Stimulated activated CD4-positive, alpha-beta T cell treated with anti-CD3 and anti-CD28 coated beads, TNF-alpha, amount 100 ng/mL, for 1 hour (primary cell): ENCODE measurements around the gene PTPRD.
"Not testable (repeated sequence)": the region's sequence is repeated elsewhere in the genome, so short reads cannot be mapped to it uniquely, and the experiment has no call there.

Experiments used
- DNase-seq, 3 donors: peaks; one replicate each; pipeline ENCODE4 v3.0.0-alpha.2; 2020; ENCODE audit warnings: low read depth in 3 of 3, low spot score in 1 of 3

Gene PTPRD

DNA sequence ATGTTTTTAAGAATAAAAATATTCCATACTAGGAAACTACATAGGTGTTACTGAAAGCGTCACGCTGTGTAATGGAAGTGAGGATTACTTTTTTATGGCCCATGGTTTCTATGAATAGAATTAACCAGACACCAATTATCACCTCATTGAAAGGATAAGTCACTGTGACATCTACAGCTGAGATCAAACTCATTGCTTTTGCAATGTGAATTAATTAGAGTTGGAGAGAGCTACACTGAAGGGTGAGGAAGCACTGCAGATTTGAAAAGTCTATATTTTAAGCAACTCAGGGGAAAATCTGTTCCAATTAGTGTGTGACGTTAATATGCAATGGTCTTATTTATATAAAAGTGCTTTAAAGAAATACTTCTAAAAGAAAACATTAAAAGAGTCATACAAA is 1513.2 kb downstream of the PTPRD start:
- no peak for DNase-seq

DNA sequence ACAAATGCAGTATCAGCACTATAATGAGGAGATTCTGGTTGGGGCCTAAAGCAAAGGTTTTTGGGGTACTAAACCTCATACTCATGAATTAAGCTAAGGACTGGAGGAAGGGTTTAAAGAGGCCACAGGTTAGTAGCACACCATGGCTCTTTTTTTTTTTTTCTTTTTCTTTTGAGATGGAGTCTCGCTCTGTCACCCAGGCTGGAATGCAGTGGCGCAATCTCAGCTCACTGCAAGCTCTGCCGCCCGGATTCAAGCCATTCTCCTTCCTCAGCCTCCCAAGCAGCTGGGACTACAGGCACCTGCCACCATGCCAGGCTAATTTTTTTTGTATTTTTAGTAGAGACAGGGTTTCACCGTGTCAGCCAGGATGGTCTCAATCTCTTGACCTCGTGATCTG is 1515.5 kb downstream of the PTPRD start:
- not testable (repeated sequence) for DNase-seq

DNA sequence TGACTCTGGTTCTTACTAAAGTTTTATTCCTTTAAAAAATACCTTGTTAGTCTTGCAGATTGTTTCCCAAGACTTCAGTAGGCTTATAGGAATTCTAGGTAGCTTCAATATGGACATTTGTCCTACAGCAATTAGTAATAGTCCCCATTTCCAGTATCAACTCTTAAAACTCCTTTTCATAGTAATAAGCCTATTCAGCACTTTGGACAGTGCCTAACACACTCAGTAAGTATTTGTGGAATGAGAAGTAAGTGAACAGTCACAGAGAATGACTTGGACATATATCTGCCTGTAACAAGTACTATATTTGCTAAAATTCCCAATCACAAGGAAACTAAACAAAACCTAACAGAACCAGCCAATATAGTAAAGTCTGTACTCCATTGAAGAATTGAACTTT is 1521.4 kb downstream of the PTPRD start:
- DNase-seq = no peak

DNA sequence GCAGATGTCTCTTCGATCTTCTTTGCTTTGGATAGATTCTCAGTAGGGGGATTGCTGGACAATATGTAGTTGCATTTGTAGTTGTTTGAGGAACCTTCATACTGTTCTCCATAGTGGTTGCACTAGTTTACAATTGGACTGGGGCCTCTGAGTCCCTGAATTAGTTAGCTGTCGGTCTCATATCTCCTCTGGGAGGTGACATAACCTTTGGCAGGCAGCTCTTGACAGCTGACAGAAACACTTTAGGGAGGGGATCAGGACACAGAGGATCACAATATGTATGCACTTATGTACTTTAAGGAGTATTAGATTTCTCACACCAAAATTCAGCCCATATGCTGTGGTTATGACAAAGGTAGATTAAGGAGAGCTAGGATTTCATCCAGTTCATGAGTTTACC is 1533.3 kb downstream of the PTPRD start:
- no peak for DNase-seq

DNA sequence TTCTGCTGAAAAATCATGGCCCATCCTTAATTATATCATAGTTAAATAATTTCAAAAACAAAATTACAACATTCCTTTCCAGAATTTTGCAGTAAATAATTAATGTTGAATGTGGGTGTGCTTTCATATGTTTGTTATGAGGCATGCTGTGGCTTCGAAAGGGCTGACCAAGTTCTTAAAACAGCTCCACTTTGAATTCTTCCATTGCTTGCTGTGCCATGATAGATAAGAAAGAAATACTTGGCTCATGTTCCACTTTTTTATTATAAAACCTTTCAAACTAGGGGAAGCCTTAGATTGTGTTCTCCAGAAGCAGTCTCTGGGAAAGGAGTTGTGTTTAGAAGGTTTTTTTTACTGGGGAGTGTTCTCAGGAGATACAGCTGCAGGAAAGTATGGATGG is 1534.5 kb downstream of the PTPRD start:
- DNase-seq = no peak

DNA sequence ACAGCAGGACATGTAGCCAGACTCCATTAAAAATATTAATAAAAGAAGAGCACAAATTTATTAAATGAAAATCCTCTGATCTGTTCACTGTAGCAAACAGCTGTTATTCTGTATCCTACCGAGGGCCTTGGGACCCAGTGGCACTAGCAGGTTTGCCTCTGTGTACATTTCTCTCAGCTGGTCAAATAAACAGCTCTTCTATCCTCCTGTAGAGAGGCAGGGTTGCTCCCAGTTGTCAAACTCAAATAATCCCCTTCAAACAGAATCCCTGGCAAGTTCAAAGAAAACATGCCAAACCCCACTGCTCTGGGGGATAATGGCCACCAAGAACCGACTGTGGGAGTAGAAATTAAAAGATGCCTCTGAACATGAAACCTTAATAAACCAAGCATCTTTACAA is 1551.2 kb downstream of the PTPRD start:
- DNase-seq = no peak

DNA sequence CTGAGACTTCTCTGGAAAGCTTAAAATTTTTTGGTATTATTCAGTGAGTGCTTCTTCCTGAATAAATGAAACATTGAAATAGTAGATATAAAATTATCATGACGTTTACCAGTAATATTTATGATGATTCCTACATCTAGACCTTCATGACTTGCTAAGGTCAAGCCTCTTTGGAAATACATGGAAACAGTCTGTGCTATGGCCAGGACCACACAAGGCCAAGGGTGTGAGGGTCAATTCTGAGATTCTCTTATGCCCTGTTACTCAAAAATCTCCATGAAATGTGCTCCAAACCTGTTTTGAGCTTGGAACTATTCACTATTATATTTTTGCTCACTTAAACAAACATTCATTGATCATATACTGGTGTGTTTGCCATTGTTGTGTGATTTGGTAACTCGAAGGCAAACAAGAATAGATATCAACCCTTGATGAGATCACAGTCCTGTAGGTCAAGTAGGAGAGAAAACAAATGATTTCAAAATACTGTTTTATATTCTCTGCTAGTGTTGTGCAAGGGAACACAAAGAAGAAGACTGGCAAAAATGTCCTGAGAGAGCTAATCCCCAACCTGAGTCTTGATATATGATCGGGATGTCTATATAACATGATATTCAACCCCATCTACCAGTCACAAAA is 1558.3 kb downstream of the PTPRD start:
- no peak for DNase-seq

DNA sequence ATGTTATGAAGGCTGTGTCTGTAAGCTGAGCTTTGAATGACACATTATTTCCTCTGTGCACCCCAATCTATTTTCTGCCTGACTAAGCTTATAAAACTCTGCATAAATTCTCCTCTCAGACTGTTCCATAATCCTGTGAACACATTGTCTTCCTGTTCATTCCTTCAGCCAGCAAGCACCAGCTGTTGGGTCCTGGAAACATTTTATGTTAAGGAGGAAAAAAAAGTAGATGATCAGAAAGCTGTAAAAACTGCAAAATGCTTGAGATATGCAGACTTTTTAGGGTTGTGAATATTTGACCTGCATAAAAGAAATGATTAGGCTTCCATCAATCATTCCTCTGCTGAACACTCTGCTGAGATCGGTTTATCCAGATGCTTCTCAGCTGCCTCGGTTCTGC is 1567.2 kb downstream of the PTPRD start:
- no peak for DNase-seq

DNA sequence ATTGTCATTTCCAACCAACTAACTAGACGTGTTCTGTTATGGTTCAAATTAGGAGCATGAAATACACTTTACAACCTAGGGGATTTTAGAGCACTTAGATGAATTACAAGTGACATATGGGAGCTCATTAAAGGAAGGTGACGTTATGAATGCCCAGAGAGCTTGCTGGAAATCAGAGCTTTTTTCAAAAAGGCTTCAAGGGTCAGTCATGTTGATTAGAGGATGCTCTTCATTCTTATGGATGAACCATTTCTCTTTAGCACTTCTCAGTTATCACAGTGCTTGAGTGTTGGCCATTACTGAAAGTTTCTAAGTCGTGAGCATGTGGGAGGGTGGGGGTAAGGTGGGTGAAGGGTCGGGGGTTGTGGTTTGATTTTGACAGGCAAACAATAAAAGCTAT is 1567.7 kb downstream of the PTPRD start:
- no peak for DNase-seq

DNA sequence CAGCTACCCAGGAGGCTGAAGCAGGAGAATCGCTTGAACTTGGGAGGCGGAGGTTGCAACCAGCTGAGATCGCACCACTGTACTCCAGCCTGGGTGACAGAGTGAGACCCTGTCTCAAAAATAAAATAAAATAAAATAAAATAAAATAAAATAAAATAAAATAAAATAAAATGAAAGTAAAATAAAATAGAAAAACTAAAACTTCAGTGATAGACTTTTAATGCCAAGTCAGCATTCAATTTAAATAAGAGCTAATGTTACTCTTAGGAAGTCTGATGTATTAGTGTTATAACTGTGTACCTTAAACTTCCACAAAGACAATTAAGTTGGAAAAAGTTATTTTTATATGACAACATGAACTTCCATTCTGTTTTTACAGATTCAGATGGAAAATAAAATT is 1569.0 kb downstream of the PTPRD start:
- DNase-seq = not testable (repeated sequence)

DNA sequence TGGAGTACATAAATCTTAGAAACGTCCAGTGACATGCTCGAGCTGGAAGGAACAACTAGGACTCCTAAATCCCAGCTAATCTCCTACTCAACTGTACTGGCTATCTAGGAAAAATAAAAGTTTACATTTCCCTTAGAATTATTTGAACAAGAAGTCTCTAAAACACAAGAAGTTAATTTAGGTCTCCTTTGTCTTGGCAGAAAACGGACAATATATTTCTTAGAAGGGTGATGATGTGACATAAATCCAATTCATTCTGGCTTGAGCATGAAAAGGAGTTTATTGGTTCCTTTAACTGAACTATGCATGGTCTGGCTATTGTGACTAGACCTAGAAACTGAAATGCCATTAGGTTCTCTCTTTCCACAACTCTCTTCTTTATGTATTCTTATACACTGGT is 1571.0 kb downstream of the PTPRD start:
- DNase-seq = no peak

DNA sequence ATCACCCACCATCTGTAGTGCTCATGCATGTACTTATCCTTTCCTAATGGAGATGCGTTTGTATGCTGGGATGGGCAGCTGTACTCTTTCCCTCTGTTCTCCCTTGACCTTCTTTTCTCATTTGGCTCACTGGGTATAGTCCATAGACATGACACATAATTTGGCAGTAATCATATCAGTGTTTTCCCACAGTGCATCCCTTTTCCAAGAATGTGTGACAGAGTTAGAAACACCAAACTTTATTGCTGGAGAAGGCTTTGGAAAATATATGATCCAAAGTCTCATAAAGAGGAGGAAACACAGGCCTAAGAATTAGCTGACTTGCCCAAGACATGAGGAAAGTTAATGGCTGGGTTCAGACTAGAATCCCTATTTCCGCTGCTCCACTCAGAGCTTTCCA is 1579.8 kb downstream of the PTPRD start:
- no peak for DNase-seq

DNA sequence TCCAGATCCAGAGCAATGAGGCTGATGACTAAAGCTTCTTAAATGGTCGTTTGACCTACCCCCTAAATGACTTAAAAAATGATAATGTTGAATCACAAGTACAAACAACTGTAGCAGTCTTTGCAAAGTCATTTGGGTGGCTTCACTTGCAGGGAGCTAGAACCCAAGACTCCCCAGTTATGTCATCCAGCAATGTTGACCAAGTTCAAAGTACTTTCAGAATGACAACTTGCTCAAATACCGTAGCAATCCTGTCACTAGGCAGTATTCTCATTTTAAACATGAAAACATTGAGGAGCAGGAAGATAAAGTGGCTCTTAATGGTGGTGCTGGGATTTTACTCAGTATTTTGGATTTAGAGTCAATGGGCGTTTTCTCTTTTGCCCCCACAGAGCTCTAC is 1596.2 kb downstream of the PTPRD start:
- DNase-seq = no peak

DNA sequence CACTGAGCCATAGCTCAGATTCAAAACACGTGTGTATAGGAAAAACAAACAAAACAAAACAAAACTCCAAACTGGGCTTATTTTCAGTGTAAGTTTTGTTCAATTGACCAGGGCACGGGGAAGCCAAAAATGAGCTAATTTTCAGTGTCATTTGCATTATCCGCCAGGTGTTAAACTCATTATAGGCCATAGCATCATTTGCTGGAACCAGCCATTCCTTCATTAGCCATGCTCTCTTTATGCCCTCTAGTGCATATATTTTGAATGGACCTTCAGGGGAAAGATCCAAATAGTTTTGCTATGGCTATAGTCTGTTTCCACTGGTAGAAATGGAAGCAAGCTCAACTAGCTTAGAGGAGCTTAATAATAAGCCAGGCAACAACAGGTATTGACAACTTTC is 1608.0 kb downstream of the PTPRD start:
- no peak for DNase-seq

DNA sequence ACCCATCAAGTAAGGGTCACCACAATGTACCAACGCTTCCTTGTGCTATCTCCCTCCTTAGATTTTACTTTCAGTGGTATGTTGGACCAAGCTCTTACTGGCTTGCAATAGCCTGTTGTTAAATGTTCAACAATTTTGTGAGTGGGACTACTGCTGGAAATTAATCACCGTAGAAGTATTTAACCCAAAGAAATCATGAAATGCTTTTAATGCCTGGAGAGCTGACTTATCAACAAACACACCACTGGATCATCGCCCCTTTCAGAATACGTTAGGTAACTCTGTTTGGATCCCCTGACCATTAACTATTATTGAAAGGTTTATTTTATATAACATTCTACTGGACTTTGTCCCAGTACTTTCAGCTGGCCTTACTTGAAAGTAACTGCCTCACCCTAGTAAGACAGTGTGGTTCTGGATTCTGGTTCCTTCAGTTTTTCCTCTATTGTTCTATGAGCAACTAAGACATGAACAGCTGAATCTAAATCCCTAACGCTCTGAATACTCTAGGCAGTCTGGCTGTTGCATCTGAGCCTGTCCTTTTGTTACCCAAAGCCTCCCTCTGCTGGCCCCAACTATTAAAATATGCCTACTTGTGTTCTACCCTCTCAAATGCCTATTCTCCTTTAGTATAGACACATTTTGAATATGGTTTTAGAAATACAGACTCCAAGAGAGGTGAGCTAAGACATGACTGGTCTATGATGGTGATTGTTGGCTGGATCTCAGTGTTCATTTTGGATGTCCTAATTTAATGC is 1609.8 kb downstream of the PTPRD start:
- DNase-seq = no peak

DNA sequence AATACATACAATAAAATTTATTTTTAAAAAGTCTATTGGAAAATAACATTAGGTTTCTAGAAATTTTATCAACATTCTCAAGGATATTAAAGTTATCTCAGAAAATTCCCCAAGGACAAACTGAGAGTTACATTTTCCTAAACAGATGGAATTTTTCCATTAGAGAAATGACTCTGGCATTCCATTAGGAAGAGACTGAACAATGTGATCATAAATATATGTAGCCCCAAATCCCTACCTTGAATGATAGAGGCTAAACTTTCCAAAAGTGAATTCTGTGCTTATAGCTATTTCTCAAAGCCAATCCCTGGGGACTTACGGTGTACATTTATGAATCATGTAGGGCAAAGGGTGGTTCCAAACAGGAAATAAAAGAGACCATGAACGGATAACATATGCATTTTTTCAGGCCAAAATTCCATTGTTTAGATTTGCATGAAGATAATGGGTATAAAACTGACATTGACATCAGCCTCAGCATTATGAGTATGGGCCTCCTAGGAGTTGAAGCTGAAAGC is 1632.2 kb downstream of the PTPRD start:
- no peak for DNase-seq

DNA sequence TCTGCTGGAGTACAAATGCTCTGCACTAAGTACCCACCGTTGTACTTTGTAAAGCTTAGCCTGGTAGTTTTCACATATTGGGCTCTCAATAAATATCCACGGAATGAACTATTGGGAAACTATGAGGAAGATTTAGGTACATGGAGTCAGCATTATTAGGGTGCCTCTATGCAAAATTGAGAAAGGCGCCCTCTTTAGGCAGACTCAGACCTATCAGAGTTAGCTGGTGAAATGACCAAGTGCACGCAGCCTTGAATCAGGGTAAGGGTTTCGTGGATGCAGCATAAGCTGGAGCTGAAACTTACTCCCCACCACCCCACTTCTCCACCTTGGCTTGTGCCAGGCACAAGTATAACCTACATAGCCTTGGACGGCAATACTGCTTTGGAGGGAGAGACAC is 1634.5 kb downstream of the PTPRD start:
- no peak for DNase-seq

DNA sequence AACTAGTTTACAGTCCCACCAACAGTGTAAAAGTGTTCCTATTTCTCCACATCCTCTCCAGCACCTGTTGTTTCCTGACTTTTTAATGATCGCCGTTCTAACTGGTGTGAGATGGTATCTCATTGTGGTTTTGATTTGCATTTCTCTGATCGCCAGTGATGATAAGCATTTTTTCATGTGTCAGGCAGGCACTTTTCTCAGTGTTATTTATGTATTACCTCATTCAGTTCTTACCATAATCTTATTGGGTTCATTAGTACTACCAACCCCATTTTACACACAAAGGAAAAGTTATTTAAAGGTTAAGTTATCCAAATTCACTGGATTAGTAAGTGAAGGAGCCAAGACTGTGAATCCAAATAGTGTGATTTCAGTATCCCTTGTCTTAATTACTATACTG is 1644.5 kb downstream of the PTPRD start:
- not testable (repeated sequence) for DNase-seq

DNA sequence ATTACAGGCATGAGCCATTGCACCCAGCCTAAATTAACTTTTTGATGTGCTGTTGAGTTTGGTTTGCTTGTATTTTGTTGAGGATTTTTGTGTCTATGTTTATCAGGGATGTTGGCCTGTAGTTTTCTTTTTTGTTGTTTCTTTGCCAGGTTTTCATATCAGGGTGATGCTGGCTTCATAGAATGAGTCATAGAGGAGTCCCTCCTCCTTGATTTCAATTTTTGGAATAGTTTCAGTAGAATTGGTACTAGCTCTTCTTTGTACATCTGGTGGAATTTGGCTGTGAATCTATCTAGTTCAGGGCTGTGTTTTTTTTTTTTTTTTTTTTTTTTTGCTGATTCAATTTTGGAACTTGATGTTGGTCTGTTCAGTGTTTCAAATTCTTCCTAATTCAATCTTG is 1648.9 kb downstream of the PTPRD start:
- no peak for DNase-seq

DNA sequence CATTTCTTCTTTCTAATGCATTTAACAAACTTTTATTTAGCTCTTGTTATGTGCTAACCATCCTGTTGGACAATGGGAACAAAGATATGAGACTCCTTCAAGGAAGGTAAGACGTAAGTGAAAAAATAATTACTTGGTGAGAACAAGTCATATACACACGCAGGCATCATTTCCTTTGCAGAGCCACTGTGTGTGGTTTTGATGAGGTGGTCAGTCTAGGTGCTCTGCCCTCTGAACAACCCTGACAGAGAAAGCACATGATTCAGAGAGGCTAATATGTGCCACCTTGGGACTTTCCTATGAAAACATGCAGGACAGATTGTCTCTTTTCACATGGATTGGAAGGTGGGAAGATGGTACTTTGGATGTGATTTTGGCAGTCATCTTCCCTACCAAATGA is 1650.7 kb downstream of the PTPRD start:
- DNase-seq = no peak

DNA sequence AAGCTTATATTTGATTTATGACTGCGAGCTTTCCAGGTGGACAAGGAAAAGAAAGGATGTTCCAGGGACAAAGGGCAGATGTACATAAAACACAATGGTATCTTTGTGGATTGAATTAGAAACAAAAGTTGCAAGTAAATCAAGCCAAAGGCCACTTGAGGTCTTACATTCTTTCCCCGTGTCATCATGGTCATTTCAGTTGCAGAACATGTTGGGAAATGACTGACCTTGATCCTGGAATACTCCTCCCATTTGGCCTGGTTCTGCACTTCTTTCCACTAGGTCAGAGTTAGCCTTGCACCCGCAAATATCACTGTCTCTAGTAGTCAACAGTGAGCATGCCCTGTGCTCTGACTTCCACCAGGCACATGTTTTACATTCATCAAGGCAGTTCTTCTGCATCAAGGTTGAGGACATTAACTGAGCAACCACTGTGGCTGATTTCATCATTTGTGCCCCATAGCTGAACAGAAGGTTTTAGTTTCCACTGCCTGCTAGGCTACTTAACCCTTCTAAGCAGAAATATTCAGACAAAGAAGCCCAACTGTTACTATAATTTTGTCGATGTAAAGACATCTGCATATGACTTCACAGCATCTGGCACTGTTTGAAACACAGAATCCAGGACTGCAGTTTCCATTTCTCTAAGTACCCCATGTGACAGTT is 1651.5 kb downstream of the PTPRD start:
- DNase-seq = no peak

DNA sequence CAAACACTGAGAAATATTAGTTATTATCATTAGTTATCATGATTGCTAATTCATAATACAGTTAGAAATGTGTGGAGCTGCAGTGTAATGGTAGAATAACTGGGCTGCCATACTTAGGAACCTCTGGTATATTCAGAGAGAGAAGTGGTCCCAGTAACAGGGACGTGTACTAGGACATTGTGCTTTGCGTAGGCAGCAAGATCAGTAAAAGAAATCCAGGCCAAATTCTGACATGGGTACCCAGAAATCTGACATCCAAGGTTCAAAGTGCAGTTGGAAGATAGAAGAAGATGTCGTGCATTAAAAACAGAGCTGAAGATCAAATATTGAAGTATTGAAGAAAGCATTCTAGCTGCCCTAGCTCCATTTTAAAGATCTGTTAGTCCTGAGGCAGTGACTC is 1652.5 kb downstream of the PTPRD start:
- no peak for DNase-seq
